GM13977 (cell line): Measurements from ENCODE around the gene EBF4.

Experiments
- DNase-seq: peaks from one replicate; pipeline ENCODE4 v3.0.0; 2012; ENCODE audit warnings: low spot score
- in situ Hi-C: fragments of 300-500 bp; cut with MboI; formaldehyde crosslinking; loops from one replicate; pipeline ENCODE4 v1.12.0; 2022; ENCODE audit warnings: low sequenced_read_pairs, low pct_unique_long_range_greater_than_20kb, mixed read lengths, inconsistent platforms; ENCODE audit not compliant: unreplicated experiment
- TF ChIP-seq, protein P1 (sequence below): IDR thresholded peaks from 2 replicates; pipeline ENCODE4 v1.5.1; 2012; ENCODE audit warnings: mild to moderate bottlenecking, control low read depth; ENCODE audit not compliant: insufficient read depth; ENCODE audit errors: extremely low read depth, missing control alignments

Gene EBF4

DNA sequence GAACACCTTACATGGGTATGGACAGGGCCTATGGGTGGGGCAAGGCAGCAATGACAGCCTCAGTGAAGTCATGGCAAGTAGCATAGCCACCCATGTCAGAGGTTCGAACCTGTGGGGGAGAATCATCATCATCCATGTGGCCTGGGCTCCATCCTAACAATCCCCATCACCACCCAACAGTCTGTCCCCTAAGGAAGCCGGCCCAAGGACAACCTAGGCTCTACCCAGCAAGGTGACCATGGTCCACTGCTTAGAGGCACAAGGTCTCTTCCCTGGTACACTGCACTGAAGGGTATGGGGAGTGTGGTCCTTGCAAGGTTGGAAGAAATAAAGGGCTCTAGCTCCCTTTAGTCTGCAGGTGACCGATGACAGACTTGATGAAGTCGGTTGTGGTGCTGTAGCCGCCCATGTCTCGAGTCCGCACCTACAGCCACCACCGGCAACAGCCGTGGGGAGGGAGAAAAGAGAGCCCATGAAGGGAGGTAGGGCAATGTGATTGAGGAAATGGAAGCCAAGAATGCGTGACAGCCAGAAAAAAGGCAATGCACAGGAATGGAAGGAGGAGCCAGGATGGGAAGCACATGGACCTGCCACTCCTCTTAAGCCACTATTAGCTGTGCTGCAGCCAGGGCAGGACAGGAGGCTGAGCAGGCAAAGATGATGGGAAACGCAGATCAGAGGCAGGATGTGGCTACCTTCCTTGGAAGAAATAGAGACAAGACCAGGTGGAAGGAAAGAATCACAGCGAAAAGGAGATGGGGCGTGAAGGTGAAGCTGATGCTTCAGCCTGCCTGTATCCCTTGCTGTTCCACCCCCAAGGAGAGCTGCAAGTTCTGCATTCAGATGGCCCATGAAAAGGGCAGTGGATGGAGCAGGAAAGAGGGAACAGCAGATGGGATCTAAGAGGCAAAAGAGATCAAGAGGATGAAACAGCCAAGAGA lies 33.9 kb upstream of the EBF4 start:
- TF ChIP-seq, protein P1, sequence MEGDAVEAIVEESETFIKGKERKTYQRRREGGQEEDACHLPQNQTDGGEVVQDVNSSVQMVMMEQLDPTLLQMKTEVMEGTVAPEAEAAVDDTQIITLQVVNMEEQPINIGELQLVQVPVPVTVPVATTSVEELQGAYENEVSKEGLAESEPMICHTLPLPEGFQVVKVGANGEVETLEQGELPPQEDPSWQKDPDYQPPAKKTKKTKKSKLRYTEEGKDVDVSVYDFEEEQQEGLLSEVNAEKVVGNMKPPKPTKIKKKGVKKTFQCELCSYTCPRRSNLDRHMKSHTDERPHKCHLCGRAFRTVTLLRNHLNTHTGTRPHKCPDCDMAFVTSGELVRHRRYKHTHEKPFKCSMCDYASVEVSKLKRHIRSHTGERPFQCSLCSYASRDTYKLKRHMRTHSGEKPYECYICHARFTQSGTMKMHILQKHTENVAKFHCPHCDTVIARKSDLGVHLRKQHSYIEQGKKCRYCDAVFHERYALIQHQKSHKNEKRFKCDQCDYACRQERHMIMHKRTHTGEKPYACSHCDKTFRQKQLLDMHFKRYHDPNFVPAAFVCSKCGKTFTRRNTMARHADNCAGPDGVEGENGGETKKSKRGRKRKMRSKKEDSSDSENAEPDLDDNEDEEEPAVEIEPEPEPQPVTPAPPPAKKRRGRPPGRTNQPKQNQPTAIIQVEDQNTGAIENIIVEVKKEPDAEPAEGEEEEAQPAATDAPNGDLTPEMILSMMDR = no peak
- DNase-seq = no peak
- in situ Hi-C loops = no loop called here

DNA sequence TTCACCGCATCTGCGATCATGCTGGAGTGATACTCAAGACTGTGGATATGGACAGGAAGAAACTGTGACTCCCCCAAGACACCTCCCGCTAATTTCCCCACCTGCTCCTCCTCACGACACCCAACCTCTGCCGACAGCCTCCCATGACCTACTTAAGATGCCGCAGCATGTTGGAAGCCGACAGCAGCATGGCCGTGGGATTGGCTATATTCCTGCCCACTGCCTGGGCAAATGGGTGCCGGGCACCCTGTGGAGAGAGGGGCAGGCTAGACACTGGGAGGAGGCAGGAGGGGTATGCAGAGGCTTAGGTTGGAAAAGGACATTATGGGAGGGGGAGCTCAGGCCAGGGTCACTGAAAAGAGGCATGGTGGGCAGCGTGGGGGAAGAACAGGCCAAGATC lies 33.0 kb upstream of the EBF4 start:
- TF ChIP-seq, protein P1 = no peak
- no peak for DNase-seq
- in situ Hi-C loops = no loop called here

DNA sequence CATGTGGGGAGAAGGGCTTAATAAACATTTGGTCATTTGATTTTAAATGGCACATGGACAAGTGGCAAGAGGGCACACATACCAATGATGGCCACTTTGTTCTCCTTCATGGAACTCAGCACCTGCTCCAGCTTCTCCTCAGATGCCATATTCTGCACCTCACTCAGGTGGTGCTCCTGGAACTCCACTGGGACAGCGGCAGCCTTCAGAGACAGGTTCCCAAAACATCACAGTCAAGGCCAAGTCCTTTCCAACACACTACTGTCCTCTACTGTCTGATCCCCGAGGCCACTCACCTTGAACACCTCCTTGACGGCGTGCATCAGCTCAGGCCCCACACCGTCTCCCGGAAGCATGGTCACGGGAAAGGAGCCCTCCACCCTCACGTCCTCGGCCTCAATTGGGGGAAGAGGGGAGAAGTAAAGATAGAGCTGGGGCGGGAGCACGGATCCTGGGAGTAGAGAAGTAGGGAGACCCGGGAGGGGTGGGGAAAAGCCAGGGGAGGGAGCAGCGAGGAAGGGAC lies 29.2 kb upstream of the EBF4 start:
- no peak for DNase-seq
- in situ Hi-C loops = no loop called here
- TF ChIP-seq, protein P1 = no peak

DNA sequence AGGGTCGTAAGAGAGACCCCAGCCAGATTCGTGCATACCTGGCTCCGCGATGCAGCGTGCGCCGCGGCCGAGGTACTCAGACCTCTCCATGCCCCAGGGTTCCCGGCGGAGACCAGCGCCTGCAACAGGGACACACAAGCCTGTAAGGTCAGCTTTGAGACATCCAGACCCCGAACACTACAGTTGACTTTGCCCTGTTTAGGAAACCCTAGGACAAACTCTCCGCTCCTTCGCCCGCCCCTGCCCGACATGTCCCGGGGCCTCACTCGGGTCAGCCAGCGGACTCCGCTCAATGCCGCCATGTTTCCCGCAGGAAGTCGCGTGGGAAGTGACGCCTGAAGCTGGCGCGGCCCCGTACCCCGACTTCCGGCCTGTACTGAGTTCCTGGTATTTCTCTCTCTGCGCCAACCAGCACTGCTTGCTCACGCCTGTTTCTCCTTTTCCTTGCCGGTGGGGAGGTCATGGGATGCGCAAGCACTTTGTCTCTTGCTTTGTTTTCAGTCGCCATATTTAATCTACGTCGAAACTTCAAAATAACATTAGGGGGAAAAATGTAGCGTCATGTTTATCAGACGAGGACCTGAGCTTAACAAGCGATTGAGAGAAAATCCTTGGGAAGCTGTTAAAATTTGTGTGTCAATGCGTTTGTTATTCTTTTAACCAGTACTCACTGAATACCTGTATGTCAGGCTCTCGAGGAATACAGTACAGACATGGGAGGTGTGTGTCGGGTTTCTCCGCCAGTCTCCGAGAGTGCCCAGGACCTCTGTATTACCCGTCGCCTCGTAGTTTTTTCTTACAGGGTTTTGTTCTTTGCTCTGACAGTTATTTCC lies 28.5 kb upstream of the EBF4 start, which contains the start of gene IDH3B:
TSS of gene IDH3B (minus strand) at position 330 of the 833 bp plus-strand sequence. CDS start at position 302, 28 bp downstream.
- peak; percentile 89 for DNase-seq

DNA sequence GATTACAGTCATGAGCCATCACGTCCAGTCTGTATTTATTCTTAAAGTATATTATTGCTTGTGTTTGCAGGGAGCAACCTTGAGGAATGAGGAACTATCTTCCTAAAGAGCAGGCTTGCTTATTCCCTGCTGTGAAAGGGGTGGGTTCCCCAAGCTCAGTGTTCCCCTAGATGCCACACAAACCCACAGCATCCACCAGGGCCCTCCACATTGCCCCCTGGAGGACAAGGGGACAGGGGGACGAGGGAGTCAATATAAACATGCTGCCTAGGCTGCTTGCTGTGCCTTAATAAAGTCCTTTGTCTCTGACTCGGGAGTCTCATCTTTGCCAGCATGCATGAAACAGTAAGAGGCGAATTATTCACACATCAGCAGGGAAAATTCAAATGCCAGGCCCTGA lies 20.6 kb upstream of the EBF4 start:
- in situ Hi-C loops = no loop called here
- no peak for DNase-seq
- TF ChIP-seq, protein P1 = peak; percentile 9

More for the DNA sequence above, 28.5 kb upstream of the EBF4 start, which contains the start of gene IDH3B:
- TF ChIP-seq, protein P1 = no peak
- in situ Hi-C loops = no loop called here

DNA sequence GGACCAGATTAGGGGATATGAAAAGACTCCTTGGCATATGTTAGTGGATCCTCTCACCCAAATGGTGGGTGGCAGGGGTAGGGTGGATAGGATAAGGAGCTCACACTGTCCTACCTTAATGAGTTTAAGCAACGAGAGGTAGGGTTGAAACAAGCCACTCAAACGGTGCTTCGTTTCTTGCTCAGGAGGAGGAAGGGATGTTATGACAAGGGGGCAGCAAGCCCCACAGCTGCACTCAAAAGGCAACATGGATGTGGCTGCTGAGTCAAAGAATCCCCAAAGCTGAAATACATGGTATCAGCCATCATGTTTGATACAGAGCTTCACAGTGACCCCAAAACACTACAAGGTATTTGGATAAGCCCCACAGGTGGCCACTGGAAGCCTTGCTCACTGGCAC lies 20.1 kb upstream of the EBF4 start:
- no peak for DNase-seq
- in situ Hi-C loops = no loop called here
- TF ChIP-seq, protein P1 = no peak
